Colon (tissue), 2 donors: ENCODE data around the gene PHACTR3.
"Not testable (repeated sequence)": the region's sequence is repeated elsewhere in the genome, so short reads cannot be mapped to it uniquely, and the experiment has no call there.

Experiments
- FAIRE-seq: peaks from 2 replicates; lab custom pipeline; 2012; peaks lifted over from hg19 to GRCh38; lab: Jason Lieb, UNC
- donor health status: control.
- donor health status: control.

PHACTR3 gene

GRCh38 chr20:59603781-59604541 is at the start of gene PHACTR3:
TSS of gene PHACTR3 (plus strand) at chr20:59604540. CDS start at chr20:59605015, 475 bp downstream.
- no peak for FAIRE-seq

DNA sequence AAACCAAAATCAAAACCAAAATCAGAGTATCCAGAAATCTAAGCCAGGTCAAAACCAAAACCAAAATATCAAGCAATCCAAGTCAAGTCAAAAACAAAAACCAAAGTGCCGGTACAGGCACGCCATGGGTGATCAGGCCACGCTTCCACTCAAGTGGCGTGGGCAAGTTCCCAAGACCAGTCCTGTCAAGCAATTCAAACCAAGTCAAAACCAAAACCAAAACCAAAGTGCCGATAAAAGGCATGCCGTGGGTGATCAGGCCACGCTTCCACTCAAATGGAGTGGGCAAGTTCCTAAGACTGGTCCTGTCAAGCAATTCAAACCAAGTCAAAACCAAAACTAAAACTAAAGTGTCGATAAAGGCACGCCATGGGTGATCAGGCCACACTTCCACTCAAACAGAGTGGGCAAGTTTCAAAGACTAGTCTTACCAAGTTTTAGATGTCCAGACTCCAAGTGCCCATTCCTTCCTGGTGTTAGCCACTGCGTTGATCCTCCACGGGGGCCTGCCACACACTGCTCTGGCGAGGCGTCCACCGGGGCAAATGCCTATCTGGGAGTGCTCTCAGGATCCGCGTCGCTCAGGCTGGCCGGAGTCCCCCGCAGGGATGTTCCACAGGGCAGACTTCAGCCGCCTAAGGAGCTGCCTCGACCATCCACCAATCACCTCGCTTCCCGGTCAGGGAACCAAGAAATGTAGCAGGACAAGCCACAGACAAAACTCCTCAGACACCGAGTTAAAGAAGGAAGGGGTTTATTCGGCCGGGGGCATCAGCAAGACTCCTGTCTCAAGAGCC is 46.4 kb upstream of the PHACTR3 start:
- not testable (repeated sequence) for FAIRE-seq

DNA sequence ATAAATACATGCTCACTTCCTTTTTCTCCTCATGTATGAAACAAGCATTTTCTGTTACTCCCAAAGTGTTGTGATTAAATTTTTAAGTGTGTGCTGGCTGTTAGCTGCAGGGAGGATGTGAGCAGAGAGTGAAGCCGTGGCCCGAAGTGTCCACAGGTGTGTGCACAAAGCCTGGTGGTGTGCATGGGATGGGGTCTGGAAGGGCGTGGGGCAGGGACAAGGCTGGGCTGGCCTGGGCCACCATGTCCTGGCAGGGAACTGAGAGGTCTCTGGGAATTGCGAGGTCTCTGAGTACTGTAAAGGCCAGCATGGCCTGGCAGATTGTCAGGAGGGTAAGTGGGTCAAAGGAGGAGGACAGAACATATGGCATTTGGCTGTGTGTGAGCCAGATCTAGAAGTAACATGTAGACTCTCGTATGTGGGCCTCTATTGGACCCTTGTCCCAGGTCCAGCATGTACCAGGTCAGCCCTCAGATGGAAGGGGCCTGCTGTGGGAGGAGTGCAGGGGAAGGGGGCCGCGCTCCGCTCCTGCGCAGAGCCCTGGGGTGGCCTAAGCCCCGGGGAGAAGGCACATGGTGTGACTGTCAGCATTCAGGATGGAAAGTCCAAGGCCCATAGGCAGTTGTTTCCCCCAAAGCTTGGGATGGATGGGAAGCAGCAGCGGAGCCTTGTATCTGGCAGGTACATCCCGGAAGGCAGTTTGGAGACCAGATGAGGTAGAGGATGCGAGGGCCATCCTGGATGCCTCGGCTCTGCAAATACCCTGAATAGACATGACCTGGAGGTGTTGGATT is 45.1 kb upstream of the PHACTR3 start:
- FAIRE-seq = no peak

DNA sequence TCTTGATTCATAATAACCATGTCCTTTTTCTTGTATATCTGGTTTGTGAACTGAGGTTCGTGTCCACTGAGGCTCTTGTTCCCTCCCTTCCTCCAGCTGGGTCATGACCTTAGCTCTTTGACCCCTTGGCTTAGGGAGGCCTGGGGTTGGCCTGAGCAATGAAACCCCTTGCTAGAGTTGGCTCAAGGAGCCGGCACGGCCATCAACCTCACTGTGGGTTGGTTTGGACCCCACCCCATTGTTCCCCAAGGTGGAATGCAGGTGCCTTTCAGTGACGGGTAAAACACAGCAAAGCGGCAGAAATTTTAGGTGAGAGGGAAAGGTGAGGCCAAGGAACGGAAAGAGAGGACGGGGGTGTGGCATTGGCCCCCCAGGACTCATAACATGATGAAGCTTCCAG is 44.5 kb upstream of the PHACTR3 start:
- no peak for FAIRE-seq

DNA sequence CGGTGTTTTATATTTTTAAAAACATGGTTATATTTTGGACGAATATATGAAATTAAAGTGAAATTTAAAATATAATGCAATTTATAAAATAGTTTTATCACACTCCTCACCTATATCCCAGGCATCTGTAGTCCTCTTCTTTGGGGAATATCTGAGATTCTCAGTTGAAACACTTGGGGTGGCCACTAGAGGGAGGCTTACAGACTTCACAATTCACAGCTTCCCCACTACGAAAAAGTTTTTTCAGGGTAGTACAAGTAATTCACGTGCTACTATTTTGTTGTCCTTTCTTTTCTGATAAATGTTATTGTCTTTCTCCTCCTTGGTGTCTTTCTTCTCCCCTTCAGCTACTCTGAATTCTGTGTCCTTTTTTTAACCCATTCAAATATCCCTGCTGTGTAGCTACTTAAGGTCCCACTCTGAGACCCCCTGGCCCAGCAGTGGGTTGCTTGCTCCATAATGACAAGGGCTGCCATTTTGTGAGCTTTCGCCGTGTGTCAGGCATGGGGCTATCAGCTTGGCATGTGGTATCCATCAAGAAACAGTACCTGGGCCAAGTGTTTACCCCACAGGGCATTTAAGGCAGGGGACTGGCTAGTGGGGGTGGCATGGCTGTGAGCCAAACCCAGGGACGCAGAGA is 43.6 kb upstream of the PHACTR3 start:
- FAIRE-seq = no peak

DNA sequence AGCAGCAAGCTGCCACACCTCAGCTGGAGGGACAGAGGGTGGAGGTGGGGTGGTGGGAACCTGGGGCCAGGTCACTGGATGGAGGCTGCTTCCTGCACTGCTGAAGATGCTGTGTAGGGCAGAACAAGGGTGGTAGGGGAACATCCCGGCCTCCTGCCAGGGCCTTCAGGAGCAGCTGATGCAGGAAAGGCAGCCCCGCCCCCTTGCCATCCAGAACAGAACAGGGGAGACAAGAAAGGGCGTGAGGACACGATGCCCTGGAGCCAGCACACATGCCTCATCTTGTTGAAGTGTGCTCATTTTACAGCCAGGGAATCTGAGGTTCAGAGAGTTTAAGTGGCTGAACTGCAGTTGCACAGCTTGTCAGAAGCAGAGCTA is 43.1 kb upstream of the PHACTR3 start:
- FAIRE-seq = no peak

DNA sequence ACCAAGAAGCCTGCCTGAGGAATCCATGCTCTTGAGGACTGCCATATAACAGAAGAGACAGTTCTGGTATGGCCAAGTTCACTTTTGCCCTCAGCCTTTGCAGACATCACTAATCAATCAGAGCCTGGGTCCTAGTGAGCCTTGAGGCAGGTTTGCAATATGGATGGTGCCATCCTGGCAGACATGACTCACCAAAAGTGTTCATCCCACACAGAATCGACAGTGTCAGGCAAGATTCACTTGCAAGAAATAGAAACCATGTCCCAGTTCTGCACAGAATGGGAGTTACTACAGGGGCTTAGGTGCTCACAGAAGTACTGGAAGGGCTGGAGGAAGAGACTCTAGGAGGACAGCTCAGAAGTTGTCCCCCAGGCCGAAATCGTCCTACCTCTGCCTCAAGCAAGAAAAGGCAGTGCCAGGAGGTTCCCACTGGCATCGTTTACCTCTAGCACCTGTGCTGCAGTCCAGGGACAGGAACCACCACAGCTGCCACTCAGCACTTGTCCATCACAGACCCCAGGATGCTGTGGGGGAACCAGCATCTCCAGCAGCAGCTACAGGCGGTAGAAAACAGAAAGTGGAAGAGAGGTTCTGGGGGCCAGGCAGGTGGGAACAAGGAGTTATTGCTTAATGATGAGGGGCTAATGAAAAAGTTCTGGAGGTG is 42.6 kb upstream of the PHACTR3 start:
- FAIRE-seq = no peak

DNA sequence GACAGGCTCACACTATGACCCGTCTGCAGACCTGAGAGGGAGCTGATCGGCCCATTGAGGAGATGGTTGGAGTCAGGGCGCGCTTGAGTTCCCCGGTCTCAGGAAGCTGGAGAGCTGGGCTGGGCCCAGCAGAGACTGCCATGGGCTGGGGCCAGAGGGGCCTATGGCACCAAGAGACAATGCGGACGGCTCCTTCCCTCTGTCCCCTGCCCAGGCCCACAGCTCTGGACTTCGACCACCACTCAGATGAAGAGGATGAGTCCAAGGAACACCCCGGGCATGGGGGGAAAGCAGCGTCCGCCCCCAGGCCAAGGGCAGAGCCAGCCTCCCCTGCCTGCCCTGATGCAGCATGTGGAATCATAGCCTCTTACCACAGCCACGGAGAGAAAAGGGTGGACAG is 40.2 kb upstream of the PHACTR3 start:
- FAIRE-seq = no peak

DNA sequence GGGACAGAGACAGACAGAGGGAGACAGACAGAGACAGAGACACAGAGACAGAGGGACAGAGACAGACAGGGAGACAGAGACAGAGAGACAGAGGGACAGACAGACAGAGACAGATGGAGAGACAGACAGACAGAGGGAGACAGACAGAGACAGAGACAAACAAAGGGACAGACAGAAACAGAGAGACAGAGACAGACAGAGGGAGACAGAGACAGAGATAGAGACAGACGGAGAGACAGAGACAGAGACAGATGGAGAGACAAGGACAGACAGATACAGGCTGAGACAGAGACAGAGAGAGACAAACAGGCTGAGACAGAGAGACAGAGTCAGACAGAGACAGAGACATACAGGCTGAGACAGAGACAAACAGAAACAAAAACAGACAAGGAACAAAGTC is 39.4 kb upstream of the PHACTR3 start:
- FAIRE-seq = no peak

- FAIRE-seq = no peak
Observed at GRCh38 chr20:59565768-59566461, 38.4 kb upstream of the PHACTR3 start.

DNA sequence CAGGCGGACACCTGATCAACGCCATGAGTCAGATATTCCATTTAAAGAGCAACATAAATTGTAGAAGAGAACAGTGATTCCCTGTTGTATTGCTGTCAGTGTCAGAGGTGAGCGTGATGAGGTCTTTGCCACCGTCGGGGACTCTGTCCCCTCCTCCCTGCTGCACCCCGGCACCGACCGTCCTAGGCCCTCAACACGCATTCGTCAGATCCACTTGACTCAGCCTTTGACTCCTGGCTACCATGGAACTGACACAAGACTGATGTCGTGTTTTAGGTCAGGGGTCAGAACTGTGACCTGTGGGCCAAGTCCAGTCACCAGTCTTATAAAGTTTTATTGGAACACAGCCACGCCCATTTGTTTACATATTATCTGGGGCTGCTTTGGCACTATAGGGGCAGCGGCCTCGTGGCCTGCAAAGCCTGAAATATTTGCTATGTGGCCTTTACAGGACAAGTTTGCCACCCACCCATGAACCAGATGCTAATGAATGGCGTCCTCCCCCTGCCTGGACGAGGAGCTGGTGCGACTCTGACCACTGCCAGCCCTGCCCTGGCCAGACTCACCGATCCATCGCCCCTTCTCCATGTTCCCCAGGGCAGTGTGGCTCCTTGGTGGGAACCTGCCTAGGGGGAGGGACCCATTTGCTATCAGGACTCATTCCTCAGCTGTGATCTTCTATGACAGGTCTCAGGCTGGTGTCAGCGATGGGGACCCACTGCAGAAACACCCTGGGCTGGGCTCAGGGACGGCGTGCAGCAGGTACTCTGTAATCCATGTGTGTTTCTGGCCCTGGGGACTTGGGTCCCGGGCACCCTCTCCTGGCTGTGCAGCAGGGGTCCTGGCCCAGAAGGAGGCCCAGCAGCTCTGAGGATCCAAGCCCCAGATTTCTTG is 37.5 kb upstream of the PHACTR3 start:
- no peak for FAIRE-seq

GRCh38 chr20:59567585-59568508 is 36.5 kb upstream of the PHACTR3 start:
- FAIRE-seq = no peak

GRCh38 chr20:59568509-59569024 is 35.8 kb upstream of the PHACTR3 start:
- no peak for FAIRE-seq

DNA sequence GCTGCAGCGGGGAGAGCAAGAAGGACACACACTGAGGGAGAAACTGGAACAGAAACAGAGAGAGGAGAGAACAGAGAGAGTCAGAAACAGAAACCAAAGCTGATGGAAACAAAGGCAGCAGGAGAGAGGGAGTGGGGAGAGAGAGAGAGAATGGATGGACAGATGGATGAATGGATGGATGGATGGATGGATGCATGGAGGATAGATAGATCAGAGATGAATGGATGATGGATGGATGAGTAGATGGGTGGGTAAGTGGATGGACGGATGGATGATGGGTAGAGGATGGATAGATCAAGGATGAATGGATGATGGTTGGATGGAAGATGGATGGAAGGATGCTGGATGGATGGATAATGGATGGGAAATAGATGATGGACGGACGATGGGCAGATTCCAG is 35.0 kb upstream of the PHACTR3 start:
- FAIRE-seq = no peak

DNA sequence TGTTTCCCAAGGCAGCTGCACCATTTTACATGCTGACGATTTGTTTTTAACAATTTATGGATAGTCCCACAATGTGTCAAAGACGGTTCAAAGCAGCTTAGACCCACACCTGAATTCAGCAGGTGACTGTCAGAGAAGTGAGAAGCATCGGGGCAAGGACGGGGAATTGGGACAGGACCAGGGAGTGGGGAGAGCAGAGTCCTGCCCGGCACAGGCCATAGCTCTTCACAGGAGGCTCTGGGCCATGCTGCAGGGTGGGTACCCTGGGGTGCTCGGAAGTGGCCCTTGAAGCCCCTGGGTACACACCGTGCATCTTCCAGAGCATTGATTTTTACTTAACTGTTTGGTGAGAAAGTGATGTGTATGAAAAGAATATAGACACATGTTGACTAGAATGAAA is 33.2 kb upstream of the PHACTR3 start:
- FAIRE-seq = no peak

DNA sequence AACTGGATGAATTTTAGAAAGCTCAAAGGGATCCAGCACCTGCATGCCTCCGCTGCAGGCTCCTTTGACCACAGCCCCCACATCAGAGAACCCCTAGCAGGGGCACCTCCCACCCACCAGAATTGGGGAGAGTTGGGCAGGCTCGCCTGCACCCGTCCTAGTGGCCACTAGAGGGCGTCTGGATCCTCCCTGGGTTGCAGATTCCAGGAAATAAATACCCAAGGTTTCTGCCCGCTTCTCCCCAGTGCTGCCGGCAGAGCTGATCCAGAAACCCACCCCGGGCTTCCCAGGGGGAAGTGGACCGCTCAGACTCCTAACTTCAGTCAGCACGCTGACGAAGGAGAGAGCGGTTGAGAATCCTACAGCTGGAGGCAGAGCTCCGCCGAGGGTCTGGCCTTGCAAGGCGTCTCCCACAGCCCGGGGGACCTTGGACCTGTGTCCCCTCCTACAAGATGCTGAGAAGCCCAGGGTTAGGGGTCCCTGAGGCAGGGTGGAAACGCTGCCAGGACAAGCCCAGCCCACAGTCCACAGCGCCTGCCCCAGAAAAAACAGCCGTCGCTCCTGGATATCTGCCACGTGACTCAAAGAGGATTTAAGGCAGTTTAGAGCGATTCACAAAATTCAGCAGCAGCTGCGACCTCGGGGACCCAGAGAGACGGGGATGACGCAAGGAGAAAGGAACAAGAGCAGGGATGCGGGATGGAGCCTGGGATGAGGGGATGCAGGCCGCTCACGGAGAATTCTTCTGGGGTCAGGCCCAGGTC is 32.6 kb upstream of the PHACTR3 start:
- FAIRE-seq = no peak

- FAIRE-seq = no peak
Observed at GRCh38 chr20:59572515-59572914, 31.8 kb upstream of the PHACTR3 start.

DNA sequence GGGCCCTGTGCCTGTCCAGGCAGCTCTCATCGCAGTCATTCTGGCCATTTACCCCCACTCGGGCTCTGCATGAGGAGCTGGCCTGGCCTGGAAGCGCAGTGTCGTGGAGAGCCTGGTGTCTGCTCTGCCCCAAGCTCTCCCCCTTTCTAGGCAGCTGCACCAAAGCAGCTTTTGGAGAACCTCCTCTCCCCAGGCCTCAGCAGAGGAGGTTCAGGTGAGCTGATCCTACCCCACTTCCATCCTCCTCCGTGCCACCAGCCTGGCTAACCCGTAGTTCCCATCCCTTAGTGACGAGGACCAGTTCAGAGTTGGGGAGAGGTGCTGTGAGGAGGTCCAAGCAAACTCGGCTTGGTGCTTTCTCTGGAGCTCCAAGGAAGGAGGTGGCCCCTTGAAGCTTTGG is 30.5 kb upstream of the PHACTR3 start:
- no peak for FAIRE-seq
